Activated gamma-delta T cell (primary cell): ENCODE results near the gene NFIX.

Experiments used
- DNase-seq: peaks from one replicate; lab custom pipeline; 2025; lab: John Stamatoyannopoulos, UW

Gene NFIX

GRCh38 chr19:13037161-13037560, 41.9 kb downstream of the NFIX start:
- no peak for DNase-seq

- DNase-seq: no peak
Observed at GRCh38 chr19:13037731-13038130, 42.5 kb downstream of the NFIX start.

- DNase-seq: no peak
Observed at GRCh38 chr19:13038306-13039210, 43.3 kb downstream of the NFIX start.

- no peak for DNase-seq
Observed at GRCh38 chr19:13039211-13039789, 44.0 kb downstream of the NFIX start.

GRCh38 chr19:13040232-13040947, 45.1 kb downstream of the NFIX start:
- no peak for DNase-seq

GRCh38 chr19:13040948-13041292, 45.6 kb downstream of the NFIX start:
- no peak for DNase-seq

- DNase-seq: no peak
Observed at GRCh38 chr19:13042443-13043130, 47.3 kb downstream of the NFIX start.

GRCh38 chr19:13043285-13043684, 48.0 kb downstream of the NFIX start:
- no peak for DNase-seq

GRCh38 chr19:13044231-13044836, 49.1 kb downstream of the NFIX start:
- peak; percentile 19 for DNase-seq

GRCh38 chr19:13045812-13046211, 50.5 kb downstream of the NFIX start:
- DNase-seq: no peak

GRCh38 chr19:13047374-13047773, 52.1 kb downstream of the NFIX start:
- DNase-seq: no peak

- DNase-seq: no peak
Observed at GRCh38 chr19:13050274-13050673, 55.0 kb downstream of the NFIX start.

- no peak for DNase-seq
Observed at GRCh38 chr19:13051557-13052165, 56.4 kb downstream of the NFIX start.

GRCh38 chr19:13052447-13053175, 57.3 kb downstream of the NFIX start:
- DNase-seq: no peak

GRCh38 chr19:13053238-13053637, 58.0 kb downstream of the NFIX start:
- DNase-seq: no peak

- DNase-seq: no peak
Observed at GRCh38 chr19:13053761-13054625, 58.7 kb downstream of the NFIX start.

- DNase-seq: no peak
Observed at GRCh38 chr19:13054626-13055212, 59.4 kb downstream of the NFIX start.

- no peak for DNase-seq
Observed at GRCh38 chr19:13055213-13056051, 60.2 kb downstream of the NFIX start.
